NT2/D1 (cell line): ENCODE data around the gene IQSEC1.

ENCODE experiments used
- YY1 ChIP-seq: IDR thresholded peaks from 2 replicates; pipeline ENCODE4 v1.6.1; 2011; ENCODE audit not compliant: insufficient read length, insufficient read depth
- ZNF274 ChIP-seq: IDR thresholded peaks from 2 replicates; pipeline ENCODE4 v1.6.1; 2011; ENCODE audit warnings: mild to moderate bottlenecking, low read depth, low read length

GRCh38 chr3:12900885-12901411 is 172.3 kb downstream of the IQSEC1 start:
- TF ChIP-seq YY1: no peak
- TF ChIP-seq ZNF274: no peak
